ACHN (cell line): Measurements from ENCODE around the gene ZCCHC9.
"Not testable (repeated sequence)": the region's sequence is repeated elsewhere in the genome, so short reads cannot be mapped to it uniquely, and the experiment has no call there.

Experiments
- DNase-seq: peaks from one replicate; pipeline ENCODE4 v3.0.0-alpha.2; 2015
- in situ Hi-C: cut with HindIII; loops from 2 replicates; pipeline ENCODE4 v1.10.0; 2017; ENCODE audit warnings: low sequenced_read_pairs, low pct_ligation_motif_present, low pct_unique_long_range_greater_than_20kb

Gene ZCCHC9

GRCh38 chr5:81301271-81302015 is at the start of gene ZCCHC9:
Gene ZCCHC9 (plus strand): TSS chr5:81301587. CDS start chr5:81304758, 3,171 bp downstream.
- in situ Hi-C loops: no loop called here
- peak; percentile 90 for DNase-seq

- in situ Hi-C loops: no loop called here
- DNase-seq: no peak
Observed at GRCh38 chr5:81251922-81252321, 49.5 kb upstream of the ZCCHC9 start.

- in situ Hi-C loops: no loop called here
- no peak for DNase-seq
Observed at GRCh38 chr5:81252904-81253303, 48.5 kb upstream of the ZCCHC9 start.

- in situ Hi-C loops: no loop called here
- DNase-seq: no peak
Observed at GRCh38 chr5:81253875-81254274, 47.5 kb upstream of the ZCCHC9 start.

- DNase-seq: no peak
Observed at GRCh38 chr5:81254886-81255559, 46.4 kb upstream of the ZCCHC9 start.

GRCh38 chr5:81256766-81257165 is 44.6 kb upstream of the ZCCHC9 start:
- no peak for DNase-seq
- in situ Hi-C loops: no loop called here

More at GRCh38 chr5:81254886-81255559, 46.4 kb upstream of the ZCCHC9 start:
- in situ Hi-C loops: no loop called here

GRCh38 chr5:81262796-81263195 is 38.6 kb upstream of the ZCCHC9 start:
- DNase-seq, in situ Hi-C loops: not testable (repeated sequence)

- in situ Hi-C loops: no loop called here
- DNase-seq: no peak
Observed at GRCh38 chr5:81265101-81265500, 36.3 kb upstream of the ZCCHC9 start.

- DNase-seq: peak; percentile 47
- in situ Hi-C loops: no loop called here
Observed at GRCh38 chr5:81268521-81269196, 32.7 kb upstream of the ZCCHC9 start.

GRCh38 chr5:81269751-81270393 is 31.5 kb upstream of the ZCCHC9 start:
- in situ Hi-C loops: no loop called here
- no peak for DNase-seq

GRCh38 chr5:81270394-81271027 is 30.9 kb upstream of the ZCCHC9 start:
- DNase-seq, in situ Hi-C loops: not testable (repeated sequence)

GRCh38 chr5:81283976-81284375 is 17.4 kb upstream of the ZCCHC9 start:
- DNase-seq: no peak
- in situ Hi-C loops: no loop called here

- no peak for DNase-seq
- in situ Hi-C loops: no loop called here
Observed at GRCh38 chr5:81286059-81286617, 15.2 kb upstream of the ZCCHC9 start.

- in situ Hi-C loops: no loop called here
- no peak for DNase-seq
Observed at GRCh38 chr5:81288021-81288433, 13.4 kb upstream of the ZCCHC9 start.

- in situ Hi-C loops: no loop called here
- no peak for DNase-seq
Observed at GRCh38 chr5:81290146-81290545, 11.2 kb upstream of the ZCCHC9 start.

- DNase-seq: no peak
- in situ Hi-C loops: no loop called here
Observed at GRCh38 chr5:81292130-81292529, 9.3 kb upstream of the ZCCHC9 start.

- not testable (repeated sequence) for DNase-seq
Observed at GRCh38 chr5:81294021-81294420, 7.4 kb upstream of the ZCCHC9 start.

GRCh38 chr5:81297531-81297930 is 3.9 kb upstream of the ZCCHC9 start:
- DNase-seq: no peak
- in situ Hi-C loops: no loop called here

More at GRCh38 chr5:81294021-81294420, 7.4 kb upstream of the ZCCHC9 start:
- in situ Hi-C loops: not testable (repeated sequence)
